GM21619 (cell line): ENCODE data around the gene STX12.
"Not testable (repeated sequence)": the region's sequence is repeated elsewhere in the genome, so short reads cannot be mapped to it uniquely, and the experiment has no call there.

Experiments
- ATAC-seq: cut with Tn5 transposase; IDR thresholded peaks from one replicate; pipeline ENCODE4 v1.9.1; 2021; ENCODE audit not compliant: unreplicated experiment

STX12 gene

DNA sequence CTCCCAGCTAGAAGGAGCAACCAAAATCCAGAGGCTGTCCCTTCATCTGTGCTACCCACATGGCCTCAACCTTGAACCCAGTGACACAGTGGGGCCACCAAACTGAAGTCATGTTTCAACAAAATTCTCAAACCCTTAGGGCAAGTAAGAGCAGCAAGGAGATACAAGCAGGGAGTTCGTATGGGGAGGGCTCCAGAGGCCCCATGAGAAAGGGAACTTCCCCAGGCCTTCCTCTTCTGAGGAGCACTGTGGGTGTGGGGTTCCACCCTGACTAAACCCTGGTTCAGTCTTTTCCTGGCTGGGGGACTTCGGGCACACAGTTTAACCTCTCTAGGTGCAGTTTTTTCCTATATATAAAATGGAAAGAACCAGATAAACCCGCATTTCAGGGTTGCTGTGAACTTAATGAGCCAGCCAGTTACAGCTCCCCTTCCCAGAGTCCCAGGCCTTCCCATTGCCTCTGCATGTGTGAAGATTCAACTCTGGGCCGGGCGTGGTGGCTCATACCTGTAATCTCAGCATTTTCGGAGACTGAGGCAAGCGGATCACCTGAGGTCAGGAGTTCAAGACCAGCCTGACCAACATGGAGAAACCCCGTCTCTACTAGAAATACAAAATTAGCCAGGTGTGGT, 91.4 kb downstream of the STX12 start:
- ATAC-seq: no peak

DNA sequence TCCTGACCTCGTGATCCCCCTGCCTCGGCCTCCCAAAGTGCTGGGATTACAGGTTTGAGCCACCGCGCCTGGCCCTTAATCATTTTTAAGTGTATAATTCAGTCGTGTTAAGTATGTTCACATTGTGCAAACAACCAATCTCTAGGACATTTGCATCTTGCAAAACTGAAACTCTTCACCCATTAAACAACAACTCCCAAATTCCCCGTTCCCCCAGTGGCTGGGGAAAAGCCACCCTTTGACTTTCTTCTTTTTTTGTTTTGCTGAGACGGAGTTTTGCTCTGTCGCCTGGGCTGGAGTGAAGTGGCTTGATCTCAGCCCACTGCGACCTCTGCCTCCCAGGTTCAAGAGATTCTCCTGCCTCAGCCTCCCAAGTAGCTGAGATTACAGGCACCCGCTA, 92.8 kb downstream of the STX12 start:
- ATAC-seq: no peak

DNA sequence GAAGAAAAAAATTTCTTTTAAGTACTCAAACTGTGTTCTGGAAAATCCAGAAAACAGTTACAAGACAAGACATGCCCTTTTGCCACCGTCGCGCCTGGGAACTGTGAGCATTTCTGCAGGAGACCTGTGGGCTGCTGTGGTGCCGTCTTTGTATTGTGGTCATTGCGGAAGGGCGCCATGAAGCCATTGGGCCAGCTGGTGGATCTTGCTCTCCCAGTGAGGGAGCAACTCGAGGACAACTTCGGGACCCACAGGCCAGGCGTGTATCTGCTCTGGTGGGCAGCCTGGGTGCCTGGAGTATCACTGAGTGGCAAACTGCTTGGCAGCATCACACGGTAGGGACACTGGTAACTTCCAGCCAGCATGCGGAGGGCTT, 95.5 kb downstream of the STX12 start:
- ATAC-seq: no peak

DNA sequence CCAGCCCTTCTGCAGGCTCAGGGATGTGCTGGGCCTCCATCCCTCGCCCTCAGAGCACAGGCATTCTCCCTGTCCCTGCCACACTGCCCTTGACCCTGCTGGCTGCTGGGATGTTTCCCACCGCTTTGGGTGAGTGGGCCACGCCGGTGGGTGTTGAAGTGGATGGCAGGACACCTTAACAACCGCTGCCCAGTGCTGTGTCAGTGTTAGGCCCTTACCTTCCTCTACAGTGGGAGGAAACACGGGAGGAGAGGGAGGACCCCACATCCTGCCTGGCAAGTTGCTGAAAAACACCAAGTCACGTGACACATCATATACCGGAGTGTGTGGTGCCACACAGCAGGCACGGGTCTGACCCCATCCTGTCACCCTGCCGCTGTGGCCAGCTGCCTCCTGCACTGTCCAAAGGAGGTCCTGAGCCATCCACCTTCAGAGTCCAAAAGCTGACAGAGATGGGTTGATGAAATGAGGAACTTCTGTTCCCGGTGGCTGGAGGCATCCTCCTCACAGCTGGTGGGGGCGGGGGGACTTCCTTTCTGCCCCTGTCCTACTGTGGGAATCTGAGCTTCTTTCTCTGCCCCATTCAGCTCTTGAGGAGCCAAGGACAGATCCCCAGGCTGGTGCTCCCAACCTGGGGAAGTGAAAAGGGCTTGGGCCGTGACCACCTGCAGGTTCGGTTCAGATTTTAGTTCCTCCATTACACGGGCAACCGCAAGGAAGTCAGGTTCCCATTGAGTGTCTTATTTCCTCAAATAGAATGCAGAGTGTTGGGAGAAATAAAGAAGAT, 96.1 kb downstream of the STX12 start:
- ATAC-seq: no peak

DNA sequence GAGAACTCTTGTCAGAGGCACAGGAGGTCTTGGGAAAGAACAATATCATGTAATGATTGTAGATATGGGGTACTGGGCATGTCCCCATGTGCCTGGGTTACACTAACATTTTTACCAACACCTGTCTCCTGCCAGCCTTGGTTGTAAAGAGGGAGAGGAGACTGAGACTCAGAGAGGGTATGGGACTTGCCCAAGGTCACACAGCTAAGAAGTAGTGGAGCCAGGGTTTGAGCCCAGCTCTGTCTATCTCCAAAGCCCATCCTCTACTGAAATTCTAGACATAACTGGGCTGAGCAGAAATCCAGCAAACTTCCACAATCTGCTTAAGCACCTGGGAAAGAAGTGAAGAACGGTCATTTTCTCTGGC, 96.7 kb downstream of the STX12 start:
- no peak for ATAC-seq

DNA sequence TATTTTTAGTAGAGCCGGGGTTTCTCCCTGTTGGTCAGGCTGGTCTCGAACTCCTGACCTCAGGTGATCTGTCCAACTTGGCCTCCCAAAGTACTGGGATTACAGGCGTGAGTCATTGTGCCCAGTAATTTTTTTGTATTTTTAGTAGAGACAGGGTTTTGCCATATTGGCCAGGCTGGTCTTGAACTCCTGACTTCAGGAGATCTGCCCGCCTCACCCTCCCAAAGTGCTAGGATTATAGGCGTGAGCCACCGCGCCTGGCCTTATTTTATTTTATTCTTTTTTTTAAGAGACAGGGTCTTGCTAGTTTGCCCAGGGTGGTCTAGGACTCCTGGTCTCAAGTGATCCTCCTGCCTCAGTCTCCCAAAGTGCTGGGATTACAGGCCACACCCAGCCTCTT, 98.1 kb downstream of the STX12 start:
- ATAC-seq: not testable (repeated sequence)

DNA sequence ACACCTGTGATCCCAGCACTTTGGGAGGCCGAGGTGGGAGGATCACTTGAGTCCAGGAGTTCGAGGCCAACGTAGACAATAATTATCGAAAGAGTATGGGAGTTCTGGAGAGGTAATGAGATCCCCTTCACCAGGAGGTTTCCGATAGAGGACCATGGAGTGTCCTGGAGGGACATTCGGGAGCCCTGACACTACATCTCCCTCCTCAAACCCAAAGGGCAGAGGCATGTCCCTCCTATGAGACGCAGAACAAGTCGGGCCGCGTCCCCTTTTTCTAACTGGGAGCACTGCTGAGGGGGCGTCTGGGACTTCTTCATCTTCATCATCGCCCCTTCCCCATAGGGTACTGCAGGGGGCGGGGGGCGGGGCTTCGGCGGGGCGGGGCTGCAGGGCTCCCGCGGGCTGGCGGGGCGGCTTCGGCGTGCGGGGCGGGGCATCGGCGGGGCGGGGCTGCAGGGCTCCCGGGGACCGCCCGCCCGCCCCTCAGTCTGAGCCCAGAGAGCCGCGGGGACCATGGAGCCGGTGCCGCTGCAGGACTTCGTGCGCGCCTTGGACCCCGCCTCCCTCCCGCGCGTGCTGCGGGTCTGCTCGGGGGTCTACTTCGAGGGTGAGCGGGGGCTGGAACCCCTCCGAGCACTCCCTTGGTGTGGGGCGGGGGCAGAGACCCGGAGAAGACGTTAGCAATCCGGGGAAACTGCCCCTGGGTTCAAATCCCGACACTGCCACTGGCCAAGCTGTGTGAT, 99.2 kb downstream of the STX12 start, which contains the start of gene THEMIS2:
THEMIS2 (plus strand) TSS at position 486 of the 743 bp plus-strand sequence; CDS start at position 514, 28 bp downstream.
- ATAC-seq: no peak

DNA sequence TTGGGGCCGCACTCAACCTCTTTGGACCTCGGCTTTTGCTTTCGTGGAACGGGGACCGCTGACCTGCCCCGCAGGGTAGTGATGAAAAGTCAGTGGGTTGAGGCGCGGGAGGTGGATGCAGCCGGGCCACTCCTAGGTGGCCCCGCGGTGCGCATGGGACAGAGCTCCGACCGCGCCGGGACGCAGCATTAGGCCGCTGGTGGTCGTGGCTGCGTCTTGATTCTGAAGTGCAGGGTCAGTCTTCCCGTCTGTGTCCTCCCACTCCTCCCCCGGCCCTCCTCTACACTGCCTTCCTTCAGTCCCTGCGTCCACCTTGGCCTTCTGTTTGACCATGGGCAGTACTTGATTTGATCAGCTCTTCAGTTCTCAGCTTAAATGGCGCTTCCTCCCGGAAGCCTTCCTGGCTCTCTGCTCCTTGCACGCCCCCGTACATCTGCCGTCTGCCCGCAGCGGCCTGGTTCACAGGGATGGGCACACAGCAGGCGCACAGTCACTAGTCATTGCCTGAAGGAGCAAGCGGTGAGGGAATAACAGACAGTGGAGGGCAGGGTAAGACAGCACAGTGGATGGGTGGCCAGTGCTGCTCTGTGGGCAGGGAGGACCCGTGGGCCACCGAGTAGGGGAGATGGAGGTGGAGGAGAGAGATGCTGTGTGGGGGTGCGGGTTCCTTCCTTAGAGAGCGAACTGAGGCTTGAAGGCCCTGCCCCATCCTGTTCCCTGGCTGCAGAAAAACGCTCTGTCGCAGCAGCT, 100.0 kb downstream of the STX12 start:
- no peak for ATAC-seq

DNA sequence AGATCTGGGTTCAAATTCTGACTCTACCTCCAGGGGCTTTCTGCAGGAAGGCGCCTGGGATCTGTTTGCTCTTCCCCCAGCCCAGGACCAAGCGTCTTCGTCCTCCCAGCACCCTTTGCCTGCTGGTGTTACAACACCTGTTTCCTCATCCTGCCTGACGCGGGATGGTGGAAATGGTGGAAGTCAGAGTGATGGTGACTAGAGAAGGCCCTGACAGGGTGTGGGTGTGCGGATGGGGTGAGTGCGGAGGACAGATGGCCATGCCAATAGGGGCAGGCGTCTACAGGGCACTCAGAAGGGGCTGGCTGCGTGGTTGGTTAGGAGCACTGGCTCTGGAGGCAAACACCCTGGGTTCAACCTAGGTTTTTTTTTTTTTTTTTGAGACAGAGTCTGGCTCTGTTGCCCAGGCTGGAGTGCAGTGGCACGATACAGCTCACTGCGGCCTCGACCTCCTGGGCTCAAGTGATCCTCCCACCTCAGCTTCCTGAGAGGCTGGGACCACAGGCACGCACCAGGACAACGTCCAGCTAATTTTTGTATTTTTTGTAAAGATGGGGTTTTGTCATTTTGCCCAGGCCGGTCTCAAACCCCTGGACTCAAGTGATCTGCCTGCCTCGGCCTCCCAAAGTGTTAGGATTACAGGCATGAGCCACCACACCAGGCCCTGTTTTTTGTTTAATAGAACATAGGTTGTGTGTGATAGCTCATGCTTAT, 100.8 kb downstream of the STX12 start:
- no peak for ATAC-seq
